ENCODE data around the gene TANGO2. TPM values are rescaled to one million over a fixed set of nuclear protein-coding genes. Genes with fewer than 3 reads are reported as not detected.

Gene TANGO2
- total and polyA plus RNA-seq, 9 of the 15 experiments (the other 6 are each of a cell fraction or from before 2014, with no cell fraction given) = 15.5 to 94.9 (median 70.1) TPM

GRCh38 chr22:20115691-20116375 lies 94.9 kb downstream of the TANGO2 start, which contains the start of gene RANBP1 (continued):
- TF ChIP-seq JUND (IDR thresholded peaks at IDR 0.05; ENCODE audit: borderline replicate concordance, low read depth, low read length) = 0 out of 2 replicates have a peak, but pooled peaks have one; percentile 13
- no peak for TF ChIP-seq JUND (tag; IDR thresholded peaks at IDR 0.05; ENCODE audit: borderline replicate concordance, low read depth, low read length)
- peak; percentile 31 for TF ChIP-seq BHLHE40 (IDR thresholded peaks at IDR 0.05; ENCODE audit: low read length)
- peak; percentile 22; the same call in 1 of the 2 replicates for TF ChIP-seq MAFK (IDR thresholded peaks at IDR 0.05; ENCODE audit: low read length)
- TF ChIP-seq ZBTB11 (CRISPR knock-in tag; IDR thresholded peaks at IDR 0.05) = peak in 1 of 3 experiments; percentile 52; a peak in 1 of 6 replicates
- no peak for TF ChIP-seq CEBPB (tag; IDR thresholded peaks at IDR 0.05)
- no peak for TF ChIP-seq THAP7 (CRISPR knock-in tag; IDR thresholded peaks at IDR 0.05)
- TF ChIP-seq C11orf30 (IDR thresholded peaks at IDR 0.05; ENCODE audit: low read depth) = no peak
- TF ChIP-seq HMGXB4 (CRISPR knock-in tag; IDR thresholded peaks at IDR 0.05) = peak; percentile 87
- peak; percentile 8; the same call in 1 of the 2 replicates for TF ChIP-seq RBFOX2 (IDR thresholded peaks at IDR 0.05; ENCODE audit: low read depth, low read length)
- TF ChIP-seq HDAC6 (IDR thresholded peaks at IDR 0.05; ENCODE audit: low read depth, low read length) = 0 out of 2 replicates have a peak, but pooled peaks have one; percentile 22
- no peak for TF ChIP-seq ESRRB (CRISPR knock-in tag; IDR thresholded peaks at IDR 0.05; ENCODE audit: borderline replicate concordance)
- 0 out of 2 replicates have a peak, but pooled peaks have one; percentile 1 for TF ChIP-seq NR2F6 (CRISPR knock-in tag; IDR thresholded peaks at IDR 0.05)
- TF ChIP-seq TAF9B (IDR thresholded peaks at IDR 0.05; ENCODE audit: partially characterized antibody) = no peak
- TF ChIP-seq TEAD4 (IDR thresholded peaks at IDR 0.05; ENCODE audit: low read length) = peak; percentile 32; the same call in 1 of the 2 replicates
- no peak for TF ChIP-seq TEAD4 (CRISPR knock-in tag; IDR thresholded peaks at IDR 0.05; ENCODE audit: borderline replicate concordance)
- peak in 1 of 2 experiments; percentile 33; a peak in 2 of 4 replicates for TF ChIP-seq NRF1 (conservative IDR thresholded peaks at IDR 0.05 in 1 of 2, IDR thresholded peaks at IDR 0.05 in 1 of 2)
- TF ChIP-seq TRIM25 (IDR thresholded peaks at IDR 0.05; ENCODE audit: borderline replicate concordance) = 0 out of 2 replicates have a peak, but pooled peaks have one; percentile 34
- no peak for TF ChIP-seq RBM25 (IDR thresholded peaks at IDR 0.05; ENCODE audit: low read depth, low read length, severe bottlenecking)

All from K562 (cell line).